GM12878 (cell line): Measurements from ENCODE around the gene PDE6D. TPM values are rescaled to one million over a fixed set of nuclear protein-coding genes. Genes with fewer than 3 reads are reported as not detected.
A peak's percentile ranks its signal among the peaks of the same experiment; 100 is the strongest.

Experiments
- ATAC-seq: fragments of 200-7000 bp; cut with Tn5 transposase; 3 replicates; pipeline ENCODE4 v1.9.1; 2020; ENCODE audit warnings: mild to moderate bottlenecking, moderate library complexity
- BruUV-seq: library from RNA; stranded (reverse); fragments of 400-500 nt; replicated peaks from 2 replicates; lab custom pipeline; 2021; lab: Mats Ljungman, UMichigan
- CTCF ChIA-PET: fragments of 300-600 bp; sonication (Branson Sonifier 250); formaldehyde crosslinking; extraction: SDS; loops from one replicate; lab custom pipeline; 2021; ENCODE audit warnings: inconsistent platforms; lab: Yijun Ruan, JAX
- POLR2A ChIA-PET: fragments of 350-600 bp; formaldehyde crosslinking; extraction: SDS; loops from one replicate; lab custom pipeline; 2021; ENCODE audit warnings: inconsistent platforms; lab: Charles Lee
- RAD21 ChIA-PET: fragments of 300-600 bp; sonication (Branson Sonifier 250); formaldehyde crosslinking; loops from one replicate; lab custom pipeline; 2023; ENCODE audit warnings: antibody characterized with exemption; ENCODE audit not compliant: unreplicated experiment; lab: Charles Lee
- SMC1A ChIA-PET: fragments of 300-600 bp; sonication (Branson Sonifier 250); formaldehyde crosslinking; loops from one replicate; lab custom pipeline; 2023; ENCODE audit not compliant: unreplicated experiment, uncharacterized antibody; lab: Charles Lee
- DNase-seq: peaks from one replicate; pipeline ENCODE4 v3.0.0-alpha.2; 2011; ENCODE audit warnings: low read depth, low spot score
- FAIRE-seq: peaks from 3 replicates; lab custom pipeline; 2011; peaks lifted over from hg19 to GRCh38; lab: Jason Lieb, UNC
- H2AFZ ChIP-seq: 2 replicates; pipeline ENCODE4 v1.6.0; 2011; ENCODE audit warnings: low read depth, low read length, control low read depth; ENCODE audit not compliant: control insufficient read depth
- H3K27ac ChIP-seq: 2 replicates; pipeline ENCODE4 v1.5.1; 2011; ENCODE audit warnings: control low read depth; ENCODE audit not compliant: control insufficient read depth, insufficient read depth
- H3K27me3 ChIP-seq, 2 experiments: replicated peaks in 1 of 2; 2 replicates each; pipeline versions ENCODE4 v1.6.0 to v1.6.1; 2011; ENCODE audit warnings: low read length in 1 of 2; ENCODE audit not compliant: control insufficient read depth in 2 of 2, insufficient read depth in 2 of 2
- H3K36me3 ChIP-seq, 2 experiments: 2 replicates each; pipeline ENCODE4 v1.5.1; 2011; ENCODE audit warnings: low read length in 1 of 2; ENCODE audit not compliant: control insufficient read depth in 2 of 2, insufficient read depth in 2 of 2
- H3K4me1 ChIP-seq: 2 replicates; pipeline ENCODE4 v1.6.1; 2011; ENCODE audit warnings: mild to moderate bottlenecking, low read length, moderate library complexity, mixed read lengths; ENCODE audit not compliant: control insufficient read depth, insufficient read depth
- H3K4me2 ChIP-seq: 2 replicates; pipeline ENCODE4 v1.6.0; 2011; ENCODE audit warnings: control low read depth; ENCODE audit not compliant: control insufficient read depth, insufficient read depth
- H3K4me3 ChIP-seq: fragments of 200-600 bp; sonication (generic); 2 replicates; pipeline ENCODE4 v1.5.1; 2016
- H3K79me2 ChIP-seq: 2 replicates; pipeline ENCODE4 v1.6.0; 2011; ENCODE audit warnings: low read length; ENCODE audit not compliant: control insufficient read depth, insufficient read depth
- H3K9ac ChIP-seq: 2 replicates; pipeline ENCODE4 v1.8.0; 2011; ENCODE audit warnings: low read length, control low read depth, mixed read lengths; ENCODE audit not compliant: control insufficient read depth, insufficient read depth
- H3K9me3 ChIP-seq: replicated peaks from 3 replicates; pipeline ENCODE4 v1.5.1; 2011; ENCODE audit warnings: mild to moderate bottlenecking, low read length; ENCODE audit not compliant: control insufficient read depth, insufficient read depth
- H4K20me1 ChIP-seq: 2 replicates; pipeline ENCODE4 v1.6.0; 2011; ENCODE audit not compliant: control insufficient read depth, insufficient read depth
- HDAC6 ChIP-seq: fragments of 200-600 bp; sonication (generic); IDR thresholded peaks from one replicate; pipeline ENCODE4 v1.8.0; 2017; ENCODE audit warnings: antibody characterized with exemption; ENCODE audit not compliant: unreplicated experiment
- MEF2A ChIP-seq: IDR thresholded peaks from 2 replicates; pipeline ENCODE4 v1.6.1; 2011; ENCODE audit warnings: low read depth, mild to moderate bottlenecking, low read length, moderate library complexity; ENCODE audit not compliant: insufficient read depth
- NR2C1 ChIP-seq: fragments of 450-650 bp; IDR thresholded peaks from 2 replicates; pipeline ENCODE4 v1.6.1; 2017; ENCODE audit warnings: antibody characterized with exemption, mild to moderate bottlenecking, moderate library complexity
- WGBS: methylation state at CpG from one replicate; pipeline ENCODE4 v1.1.6; 2016; ENCODE audit warnings: low lambda C conversion rate; ENCODE audit not compliant: insufficient replicate concordance, insufficient coverage; ENCODE audit errors: missing lambda C conversion rate; 5-methylcytosine and 5-hydroxymethylcytosine counted together
- in situ Hi-C: fragments of 300-500 bp; cut with MboI; formaldehyde crosslinking; loops from 9 replicates; pipeline ENCODE4 v1.14.3; 2018; ENCODE audit warnings: mixed read lengths
- intact Hi-C: fragments of 100-400 bp; cut with micrococcal nuclease; formaldehyde crosslinking; loops from one replicate; pipeline ENCODE4 v1.14.2; 2022; ENCODE audit not compliant: unreplicated experiment
- polyA plus RNA-seq, 11 experiments: library from polyadenylated mRNA; depleted of rRNA in 4 of 11; unstranded in 6 of 11; stranded (reverse) in 5 of 11; fragments of >200 nt; fragmentation: Nextera tagmentation in 4 of 11; fragmentation: Illumina TruSeq in 1 of 11; extraction: Ambion mirVana in 4 of 11; extraction: Trizol in 1 of 11; gene quantifications; 1 replicate in 1 of 11; 2 replicates in 10 of 11; pipeline versions ENCODE4 v1.2.1 to v1.2.3, GENCODE V29; 2011 to 2016; ENCODE audit warnings: inconsistent platforms in 2 of 11, missing spikeins in 2 of 11, low read depth in 1 of 11
- total RNA-seq, 4 experiments: library from RNA; depleted of rRNA in 3 of 4; stranded (reverse); fragments of >200 nt in 3 of 4; fragmentation: Illumina TruSeq in 1 of 4; extraction: Trizol in 1 of 4; gene quantifications; 2 replicates each; pipeline versions ENCODE4 v1.2.1 to v1.2.3, GENCODE V29; 2013 to 2021
- TF ChIP-seq, protein P1 (sequence below): fragments of 450-650 bp; formaldehyde crosslinking; IDR thresholded peaks from 2 replicates; pipeline ENCODE4 v1.4.0; 2020; ENCODE audit warnings: mild to moderate bottlenecking, moderate library complexity
- TF ChIP-seq, protein P2 (sequence below): fragments of 450-650 bp; IDR thresholded peaks from 2 replicates; pipeline ENCODE4 v1.6.1; 2018; ENCODE audit warnings: mild to moderate bottlenecking, low read depth, moderate library complexity; ENCODE audit not compliant: partially characterized antibody
- TF ChIP-seq, protein P3 (sequence below): IDR thresholded peaks from 2 replicates; pipeline ENCODE4 v1.6.1; 2012; ENCODE audit warnings: low read depth, low read length, improper control_type of control experiment

Gene PDE6D
- total and polyA plus RNA-seq, 10 of the 15 experiments (the other 5 are each of a cell fraction or from before 2014, with no cell fraction given) = 8.2 to 69.4 (median 56.2) TPM

DNA sequence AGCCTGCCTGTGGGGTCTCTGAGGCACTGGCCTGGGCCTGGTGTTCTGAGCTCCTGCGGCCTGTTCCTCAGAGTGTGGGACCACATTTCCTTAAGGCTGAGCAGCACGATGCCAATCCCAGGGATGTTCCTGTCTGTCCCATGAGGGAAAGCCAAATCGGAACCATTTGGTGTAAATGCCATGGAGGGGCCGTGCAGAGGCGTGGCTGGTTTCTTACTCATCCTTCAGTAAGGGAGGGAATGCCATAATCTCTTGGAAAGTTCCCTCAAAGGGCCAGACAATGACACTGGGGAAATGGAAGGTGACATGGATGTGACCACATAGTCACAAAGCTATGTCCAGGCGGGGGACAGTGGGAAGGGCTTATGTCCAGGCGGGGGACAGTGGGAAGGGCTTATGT is 87.1 kb downstream of the PDE6D start:
- no peak overlapping the region for H3K4me3 ChIP-seq
- ATAC-seq (no peak), FAIRE-seq (no peak), DNase-seq (no peak)
- BruUV-seq = no TSS peak
- H4K20me1 ChIP-seq = no peaks in the 10 kb centered on the region
- in situ Hi-C loops (no loop called here), intact Hi-C loops (no loop called here)
- no peak overlapping the region for H2AFZ ChIP-seq
- 73% methylated on average over 7 of the region's 7 CpGs for WGBS
- ChIA-PET CTCF (interaction anchor here (1.3 to 1.9 kb wide), 3 partner anchors 17 to 21 kb away, joined by 3 to 7 read pairs (median 6); no protein-coding TSS in a partner anchor), RAD21 (interaction anchor here (24.6 kb wide), 1 partner anchor 23 kb away, joined by 463 read pairs; no protein-coding TSS in a partner anchor), POLR2A (no interaction called here), SMC1A (interaction anchor here (0.9 kb wide), 1 partner anchor 17 kb away, joined by 4 read pairs; no protein-coding TSS in a partner anchor)
- H3K27me3 ChIP-seq = no peaks in the 10 kb centered on the region
- H3K9ac ChIP-seq = no peak overlapping the region
- no peaks in the 10 kb centered on the region for H3K4me1 ChIP-seq
- H3K36me3 ChIP-seq = no peaks in the 10 kb centered on the region
- no peaks in the 10 kb centered on the region for H3K79me2 ChIP-seq
- H3K27ac ChIP-seq = no peak overlapping the region
- H3K4me2 ChIP-seq = no peak overlapping the region
- no peaks in the 10 kb centered on the region for H3K9me3 ChIP-seq
- TF ChIP-seq MEF2A = no peak

DNA sequence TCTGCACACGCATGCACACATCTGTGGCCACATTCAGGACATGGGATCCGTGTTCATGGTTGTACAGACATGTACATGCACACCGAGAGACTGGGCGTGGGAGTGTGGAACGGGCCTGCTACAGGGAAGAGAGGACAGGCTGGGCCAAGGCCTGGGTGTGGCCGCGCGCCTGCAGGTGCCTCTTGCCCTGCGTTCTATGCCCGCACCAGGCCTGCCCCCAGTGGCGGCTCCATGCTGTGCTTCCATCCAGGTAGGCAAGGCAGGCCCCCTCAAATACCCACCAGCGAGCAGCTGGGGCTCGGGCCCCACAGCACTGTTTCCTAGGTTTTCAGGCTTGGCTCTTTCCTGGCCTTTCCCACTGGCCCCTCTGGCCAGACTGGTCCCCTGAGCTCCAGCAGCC is 88.2 kb downstream of the PDE6D start:
- no peaks in the 10 kb centered on the region for H3K36me3 ChIP-seq
- ChIA-PET RAD21 (interaction anchor here (24.6 kb wide), 1 partner anchor 24 kb away, joined by 463 read pairs; no protein-coding TSS in a partner anchor), CTCF (interaction anchor here (1.5 kb wide), 1 partner anchor 16 kb away, joined by 6 read pairs; no protein-coding TSS in a partner anchor), POLR2A (no interaction called here), SMC1A (interaction anchor here (0.9 kb wide), 1 partner anchor 15 kb away, joined by 4 read pairs; no protein-coding TSS in a partner anchor)
- FAIRE-seq (no peak), DNase-seq (no peak), ATAC-seq (peak; percentile 53; the same call in 2 of the 3 replicates)
- no peak overlapping the region for H2AFZ ChIP-seq
- H3K4me2 ChIP-seq = no peak overlapping the region
- H3K9ac ChIP-seq = no peak overlapping the region
- no peak overlapping the region for H3K4me3 ChIP-seq
- in situ Hi-C loops = no loop called here
- BruUV-seq = no TSS peak
- H3K79me2 ChIP-seq = no peaks in the 10 kb centered on the region
- no peaks in the 10 kb centered on the region for H3K4me1 ChIP-seq
- H4K20me1 ChIP-seq = no peaks in the 10 kb centered on the region
- no peaks in the 10 kb centered on the region for H3K9me3 ChIP-seq
- H3K27me3 ChIP-seq = no peaks in the 10 kb centered on the region
- intact Hi-C loops = no loop called here
- WGBS = 88% methylated on average over 12 of the region's 13 CpGs
- no peak overlapping the region for H3K27ac ChIP-seq
- TF ChIP-seq, protein P1, sequence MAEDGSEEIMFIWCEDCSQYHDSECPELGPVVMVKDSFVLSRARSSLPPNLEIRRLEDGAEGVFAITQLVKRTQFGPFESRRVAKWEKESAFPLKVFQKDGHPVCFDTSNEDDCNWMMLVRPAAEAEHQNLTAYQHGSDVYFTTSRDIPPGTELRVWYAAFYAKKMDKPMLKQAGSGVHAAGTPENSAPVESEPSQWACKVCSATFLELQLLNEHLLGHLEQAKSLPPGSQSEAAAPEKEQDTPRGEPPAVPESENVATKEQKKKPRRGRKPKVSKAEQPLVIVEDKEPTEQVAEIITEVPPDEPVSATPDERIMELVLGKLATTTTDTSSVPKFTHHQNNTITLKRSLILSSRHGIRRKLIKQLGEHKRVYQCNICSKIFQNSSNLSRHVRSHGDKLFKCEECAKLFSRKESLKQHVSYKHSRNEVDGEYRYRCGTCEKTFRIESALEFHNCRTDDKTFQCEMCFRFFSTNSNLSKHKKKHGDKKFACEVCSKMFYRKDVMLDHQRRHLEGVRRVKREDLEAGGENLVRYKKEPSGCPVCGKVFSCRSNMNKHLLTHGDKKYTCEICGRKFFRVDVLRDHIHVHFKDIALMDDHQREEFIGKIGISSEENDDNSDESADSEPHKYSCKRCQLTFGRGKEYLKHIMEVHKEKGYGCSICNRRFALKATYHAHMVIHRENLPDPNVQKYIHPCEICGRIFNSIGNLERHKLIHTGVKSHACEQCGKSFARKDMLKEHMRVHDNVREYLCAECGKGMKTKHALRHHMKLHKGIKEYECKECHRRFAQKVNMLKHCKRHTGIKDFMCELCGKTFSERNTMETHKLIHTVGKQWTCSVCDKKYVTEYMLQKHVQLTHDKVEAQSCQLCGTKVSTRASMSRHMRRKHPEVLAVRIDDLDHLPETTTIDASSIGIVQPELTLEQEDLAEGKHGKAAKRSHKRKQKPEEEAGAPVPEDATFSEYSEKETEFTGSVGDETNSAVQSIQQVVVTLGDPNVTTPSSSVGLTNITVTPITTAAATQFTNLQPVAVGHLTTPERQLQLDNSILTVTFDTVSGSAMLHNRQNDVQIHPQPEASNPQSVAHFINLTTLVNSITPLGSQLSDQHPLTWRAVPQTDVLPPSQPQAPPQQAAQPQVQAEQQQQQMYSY (CRISPR knock-in tag) = no peak
- TF ChIP-seq, protein P2, sequence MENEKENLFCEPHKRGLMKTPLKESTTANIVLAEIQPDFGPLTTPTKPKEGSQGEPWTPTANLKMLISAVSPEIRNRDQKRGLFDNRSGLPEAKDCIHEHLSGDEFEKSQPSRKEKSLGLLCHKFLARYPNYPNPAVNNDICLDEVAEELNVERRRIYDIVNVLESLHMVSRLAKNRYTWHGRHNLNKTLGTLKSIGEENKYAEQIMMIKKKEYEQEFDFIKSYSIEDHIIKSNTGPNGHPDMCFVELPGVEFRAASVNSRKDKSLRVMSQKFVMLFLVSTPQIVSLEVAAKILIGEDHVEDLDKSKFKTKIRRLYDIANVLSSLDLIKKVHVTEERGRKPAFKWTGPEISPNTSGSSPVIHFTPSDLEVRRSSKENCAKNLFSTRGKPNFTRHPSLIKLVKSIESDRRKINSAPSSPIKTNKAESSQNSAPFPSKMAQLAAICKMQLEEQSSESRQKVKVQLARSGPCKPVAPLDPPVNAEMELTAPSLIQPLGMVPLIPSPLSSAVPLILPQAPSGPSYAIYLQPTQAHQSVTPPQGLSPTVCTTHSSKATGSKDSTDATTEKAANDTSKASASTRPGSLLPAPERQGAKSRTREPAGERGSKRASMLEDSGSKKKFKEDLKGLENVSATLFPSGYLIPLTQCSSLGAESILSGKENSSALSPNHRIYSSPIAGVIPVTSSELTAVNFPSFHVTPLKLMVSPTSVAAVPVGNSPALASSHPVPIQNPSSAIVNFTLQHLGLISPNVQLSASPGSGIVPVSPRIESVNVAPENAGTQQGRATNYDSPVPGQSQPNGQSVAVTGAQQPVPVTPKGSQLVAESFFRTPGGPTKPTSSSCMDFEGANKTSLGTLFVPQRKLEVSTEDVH = no peak
- TF ChIP-seq NR2C1 (no peak), HDAC6 (no peak)
- TF ChIP-seq, protein P3, sequence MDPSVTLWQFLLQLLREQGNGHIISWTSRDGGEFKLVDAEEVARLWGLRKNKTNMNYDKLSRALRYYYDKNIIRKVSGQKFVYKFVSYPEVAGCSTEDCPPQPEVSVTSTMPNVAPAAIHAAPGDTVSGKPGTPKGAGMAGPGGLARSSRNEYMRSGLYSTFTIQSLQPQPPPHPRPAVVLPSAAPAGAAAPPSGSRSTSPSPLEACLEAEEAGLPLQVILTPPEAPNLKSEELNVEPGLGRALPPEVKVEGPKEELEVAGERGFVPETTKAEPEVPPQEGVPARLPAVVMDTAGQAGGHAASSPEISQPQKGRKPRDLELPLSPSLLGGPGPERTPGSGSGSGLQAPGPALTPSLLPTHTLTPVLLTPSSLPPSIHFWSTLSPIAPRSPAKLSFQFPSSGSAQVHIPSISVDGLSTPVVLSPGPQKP = no peak
